Body of pancreas (tissue), 4 donors: ENCODE measurements around the gene ZNF638.

Experiments
- POLR2A ChIP-seq, 3 donors: fragments of 450-650 bp; IDR thresholded peaks; one replicate each; pipeline ENCODE4 v1.6.1; 2016; ENCODE audit warnings: antibody characterized with exemption in 3 of 3, mild to moderate bottlenecking in 2 of 3
- TF ChIP-seq, protein P1 (sequence below), 7 experiments: fragments of 450-650 bp in 4 of 7; fragments of 200-600 bp in 3 of 7; sonication (generic) in 3 of 7; IDR thresholded peaks; one replicate each; pipeline ENCODE4 v1.5.1; 2016 to 2019; ENCODE audit warnings: antibody characterized with exemption in 7 of 7

DNA sequence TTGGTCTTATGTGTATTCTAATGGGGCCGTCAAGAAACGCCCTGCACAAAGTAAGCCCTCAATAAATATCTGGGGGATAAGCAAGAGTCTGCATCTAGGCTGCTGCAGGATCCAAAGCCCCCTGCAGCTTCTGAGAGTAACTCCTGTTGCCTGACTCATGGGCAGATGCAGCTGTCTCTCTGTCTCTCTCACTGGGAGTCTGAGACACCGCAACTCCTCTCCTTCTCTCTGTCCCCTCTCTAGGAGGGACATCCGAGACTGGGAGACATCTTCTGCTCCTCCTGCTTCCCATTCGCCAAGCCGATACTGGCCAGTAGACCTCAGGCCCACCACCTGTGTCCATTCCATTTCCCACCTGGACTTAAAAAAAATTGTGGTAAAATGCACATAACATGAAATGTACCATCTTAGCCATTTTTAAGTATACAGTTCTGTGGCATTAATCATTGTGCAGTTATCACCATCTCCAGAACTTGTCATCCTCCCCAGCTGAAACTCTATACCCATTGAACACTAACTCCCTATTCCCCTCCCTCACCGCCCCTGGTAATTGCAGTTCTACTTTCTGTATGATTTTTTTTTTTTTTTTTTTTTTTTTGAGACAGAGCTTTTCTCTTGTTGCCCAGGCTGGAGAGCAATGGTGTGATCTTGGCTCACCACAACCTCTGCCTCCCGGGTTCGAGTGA, 141.9 kb downstream of the ZNF638 start:
- TF ChIP-seq, protein P1, sequence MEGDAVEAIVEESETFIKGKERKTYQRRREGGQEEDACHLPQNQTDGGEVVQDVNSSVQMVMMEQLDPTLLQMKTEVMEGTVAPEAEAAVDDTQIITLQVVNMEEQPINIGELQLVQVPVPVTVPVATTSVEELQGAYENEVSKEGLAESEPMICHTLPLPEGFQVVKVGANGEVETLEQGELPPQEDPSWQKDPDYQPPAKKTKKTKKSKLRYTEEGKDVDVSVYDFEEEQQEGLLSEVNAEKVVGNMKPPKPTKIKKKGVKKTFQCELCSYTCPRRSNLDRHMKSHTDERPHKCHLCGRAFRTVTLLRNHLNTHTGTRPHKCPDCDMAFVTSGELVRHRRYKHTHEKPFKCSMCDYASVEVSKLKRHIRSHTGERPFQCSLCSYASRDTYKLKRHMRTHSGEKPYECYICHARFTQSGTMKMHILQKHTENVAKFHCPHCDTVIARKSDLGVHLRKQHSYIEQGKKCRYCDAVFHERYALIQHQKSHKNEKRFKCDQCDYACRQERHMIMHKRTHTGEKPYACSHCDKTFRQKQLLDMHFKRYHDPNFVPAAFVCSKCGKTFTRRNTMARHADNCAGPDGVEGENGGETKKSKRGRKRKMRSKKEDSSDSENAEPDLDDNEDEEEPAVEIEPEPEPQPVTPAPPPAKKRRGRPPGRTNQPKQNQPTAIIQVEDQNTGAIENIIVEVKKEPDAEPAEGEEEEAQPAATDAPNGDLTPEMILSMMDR (IDR thresholded peaks at IDR 0.05), result no peak
- TF ChIP-seq POLR2A (IDR thresholded peaks at IDR 0.05), result no peak
